ENCODE measurements around the gene WNT7A.

WNT7A gene

DNA sequence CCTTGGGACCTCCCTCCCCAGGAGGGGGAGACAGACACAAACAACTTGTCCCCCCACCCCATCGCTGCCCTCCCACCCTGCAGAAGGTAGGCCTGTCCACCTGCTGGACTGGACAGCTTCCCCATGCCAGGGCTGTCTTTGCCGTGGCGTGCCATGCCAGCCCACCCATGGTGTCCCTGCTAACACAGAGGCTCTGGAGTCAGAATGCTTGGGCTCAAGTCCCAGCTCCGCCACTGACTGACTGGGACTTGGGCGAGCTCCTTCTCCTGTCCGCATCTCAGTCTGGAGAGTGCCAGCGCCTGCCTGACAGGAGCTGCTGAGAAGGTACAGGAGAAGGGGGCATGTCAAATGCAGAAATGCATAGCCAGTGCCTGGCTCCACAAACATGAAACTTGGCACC lies 23.9 kb downstream of the WNT7A start:
- Histone ChIP-seq H3K9me2 (ENCODE audit: low read depth, low read length) (no peaks in the 10 kb centered on the region), H3F3A (ENCODE audit: insufficient read depth, low read length) (no peaks in the 10 kb centered on the region), H2AFZ (ENCODE audit: low read length) (no peak overlapping the region), H3K79me2 (ENCODE audit: insufficient read depth, low read length) (no peaks in the 10 kb centered on the region), H4K20me1 (ENCODE audit: insufficient read depth, low read length) (no peaks in the 10 kb centered on the region), H3K27ac (ENCODE audit: low read depth, low read length, poor library complexity, severe bottlenecking) (no peak overlapping the region), H3K4me3 (ENCODE audit: low read depth, low read length, poor library complexity, severe bottlenecking) (no peak overlapping the region), H3K4me1 (ENCODE audit: insufficient read depth, low read length, severe bottlenecking) (no peaks in the 10 kb centered on the region), H3K9ac (ENCODE audit: low read length) (no peak overlapping the region), H3K27me3 (ENCODE audit: insufficient read depth, low read length) (no peaks in the 10 kb centered on the region), H3K9me3 (ENCODE audit: low read length) (no peaks in the 10 kb centered on the region), H3K36me3 (ENCODE audit: insufficient read depth, low read length) (no peaks in the 10 kb centered on the region), H3K4me2 (ENCODE audit: low read length) (no peak overlapping the region)
- TF ChIP-seq, protein P1, sequence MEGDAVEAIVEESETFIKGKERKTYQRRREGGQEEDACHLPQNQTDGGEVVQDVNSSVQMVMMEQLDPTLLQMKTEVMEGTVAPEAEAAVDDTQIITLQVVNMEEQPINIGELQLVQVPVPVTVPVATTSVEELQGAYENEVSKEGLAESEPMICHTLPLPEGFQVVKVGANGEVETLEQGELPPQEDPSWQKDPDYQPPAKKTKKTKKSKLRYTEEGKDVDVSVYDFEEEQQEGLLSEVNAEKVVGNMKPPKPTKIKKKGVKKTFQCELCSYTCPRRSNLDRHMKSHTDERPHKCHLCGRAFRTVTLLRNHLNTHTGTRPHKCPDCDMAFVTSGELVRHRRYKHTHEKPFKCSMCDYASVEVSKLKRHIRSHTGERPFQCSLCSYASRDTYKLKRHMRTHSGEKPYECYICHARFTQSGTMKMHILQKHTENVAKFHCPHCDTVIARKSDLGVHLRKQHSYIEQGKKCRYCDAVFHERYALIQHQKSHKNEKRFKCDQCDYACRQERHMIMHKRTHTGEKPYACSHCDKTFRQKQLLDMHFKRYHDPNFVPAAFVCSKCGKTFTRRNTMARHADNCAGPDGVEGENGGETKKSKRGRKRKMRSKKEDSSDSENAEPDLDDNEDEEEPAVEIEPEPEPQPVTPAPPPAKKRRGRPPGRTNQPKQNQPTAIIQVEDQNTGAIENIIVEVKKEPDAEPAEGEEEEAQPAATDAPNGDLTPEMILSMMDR (IDR thresholded peaks at IDR 0.05; ENCODE audit: low read length): no peak

DNA sequence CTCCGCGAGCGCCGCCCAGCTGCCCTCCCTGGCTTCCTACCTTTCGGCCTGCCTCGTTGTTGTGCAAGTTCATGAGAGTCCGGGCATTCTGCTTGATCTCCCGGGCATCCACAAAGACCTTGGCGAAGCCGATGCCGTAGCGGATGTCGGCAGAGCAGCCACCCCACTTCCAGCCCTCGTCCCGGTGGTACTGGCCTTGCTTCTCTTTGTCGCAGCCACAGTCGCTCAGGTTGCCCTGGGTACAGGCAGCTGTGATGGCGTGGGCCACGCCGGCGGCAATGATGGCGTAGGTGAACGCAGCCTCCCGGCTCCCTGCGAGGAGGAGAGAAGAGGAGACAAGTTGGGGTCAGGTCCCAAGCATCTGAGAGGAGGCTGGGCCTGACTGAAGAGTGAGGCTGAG lies 25.4 kb downstream of the WNT7A start:
- Histone ChIP-seq H3K79me2 (ENCODE audit: insufficient read depth, low read length) (no peaks in the 10 kb centered on the region), H3K4me2 (ENCODE audit: low read length) (no peak overlapping the region), H2AFZ (ENCODE audit: low read length) (no peak overlapping the region), H3K4me3 (ENCODE audit: low read depth, low read length, poor library complexity, severe bottlenecking) (no peak overlapping the region), H3K4me1 (ENCODE audit: insufficient read depth, low read length, severe bottlenecking) (no peaks in the 10 kb centered on the region), H3K36me3 (ENCODE audit: insufficient read depth, low read length) (no peaks in the 10 kb centered on the region), H3K27ac (ENCODE audit: low read depth, low read length, poor library complexity, severe bottlenecking) (no peak overlapping the region), H3K27me3 (ENCODE audit: insufficient read depth, low read length) (no peaks in the 10 kb centered on the region), H3K9me2 (ENCODE audit: low read depth, low read length) (no peaks in the 10 kb centered on the region), H3K9ac (ENCODE audit: low read length) (no peak overlapping the region), H3F3A (ENCODE audit: insufficient read depth, low read length) (no peaks in the 10 kb centered on the region), H4K20me1 (ENCODE audit: insufficient read depth, low read length) (no peaks in the 10 kb centered on the region), H3K9me3 (ENCODE audit: low read length) (no peaks in the 10 kb centered on the region)
- no peak for TF ChIP-seq EZH2 (IDR thresholded peaks at IDR 0.05; ENCODE audit: borderline replicate concordance, low read length)
- TF ChIP-seq, protein P1 (IDR thresholded peaks at IDR 0.05; ENCODE audit: low read length): no peak

- no peaks in the 10 kb centered on the region for H3K27me3 ChIP-seq (ENCODE audit: insufficient read depth, low read length)
- TF ChIP-seq, protein P1 (IDR thresholded peaks at IDR 0.05; ENCODE audit: low read length): no peak
- no peak for TF ChIP-seq EZH2 (IDR thresholded peaks at IDR 0.05; ENCODE audit: borderline replicate concordance, low read length)
- no peak overlapping the region for H3K9ac ChIP-seq (ENCODE audit: low read length)
- H3K36me3 ChIP-seq (ENCODE audit: insufficient read depth, low read length): no peaks in the 10 kb centered on the region
- no peaks in the 10 kb centered on the region for H3K9me2 ChIP-seq (ENCODE audit: low read depth, low read length)
- H3K9me3 ChIP-seq (ENCODE audit: low read length): no peaks in the 10 kb centered on the region
- no peak overlapping the region for H3K4me2 ChIP-seq (ENCODE audit: low read length)
- no peaks in the 10 kb centered on the region for H3K4me1 ChIP-seq (ENCODE audit: insufficient read depth, low read length, severe bottlenecking)
- no peaks in the 10 kb centered on the region for H3F3A ChIP-seq (ENCODE audit: insufficient read depth, low read length)
- H4K20me1 ChIP-seq (ENCODE audit: insufficient read depth, low read length): no peaks in the 10 kb centered on the region
- H2AFZ ChIP-seq (ENCODE audit: low read length): no peak overlapping the region
- H3K4me3 ChIP-seq (ENCODE audit: low read depth, low read length, poor library complexity, severe bottlenecking): no peak overlapping the region
- no peak overlapping the region for H3K27ac ChIP-seq (ENCODE audit: low read depth, low read length, poor library complexity, severe bottlenecking)
- no peaks in the 10 kb centered on the region for H3K79me2 ChIP-seq (ENCODE audit: insufficient read depth, low read length)
Measured at GRCh38 chr3:13853978-13854296, 25.9 kb downstream of the WNT7A start.

All from OCI-LY1 (cell line).